HG03280 (cell line): ENCODE data around the gene EMILIN2.

Experiments used
- ATAC-seq: cut with Tn5 transposase; IDR thresholded peaks from one replicate; pipeline ENCODE4 v1.9.1; 2021; ENCODE audit warnings: mild to moderate bottlenecking, moderate library complexity; ENCODE audit not compliant: unreplicated experiment

EMILIN2 gene

GRCh38 chr18:2872095-2872494 is 25.3 kb downstream of the EMILIN2 start:
- ATAC-seq, result no peak

- ATAC-seq, result no peak
Observed at GRCh38 chr18:2874765-2875164, 28.0 kb downstream of the EMILIN2 start.

- no peak for ATAC-seq
Observed at GRCh38 chr18:2878656-2879330, 32.0 kb downstream of the EMILIN2 start.

- no peak for ATAC-seq
Observed at GRCh38 chr18:2879889-2880288, 33.1 kb downstream of the EMILIN2 start.

- no peak for ATAC-seq
Observed at GRCh38 chr18:2880473-2880872, 33.7 kb downstream of the EMILIN2 start.

GRCh38 chr18:2881088-2881839 is 34.5 kb downstream of the EMILIN2 start:
- ATAC-seq, result no peak

- no peak for ATAC-seq
Observed at GRCh38 chr18:2881840-2882195, 35.0 kb downstream of the EMILIN2 start.

- ATAC-seq, result no peak
Observed at GRCh38 chr18:2882201-2882600, 35.4 kb downstream of the EMILIN2 start.

GRCh38 chr18:2883076-2883735 is 36.4 kb downstream of the EMILIN2 start:
- no peak for ATAC-seq

GRCh38 chr18:2884706-2885285 is 38.0 kb downstream of the EMILIN2 start:
- no peak for ATAC-seq

GRCh38 chr18:2887470-2887869 is 40.7 kb downstream of the EMILIN2 start:
- ATAC-seq, result no peak

GRCh38 chr18:2889761-2890192 is 43.0 kb downstream of the EMILIN2 start:
- no peak for ATAC-seq

GRCh38 chr18:2890606-2891005 is 43.8 kb downstream of the EMILIN2 start:
- no peak for ATAC-seq

GRCh38 chr18:2891526-2892431 is 45.0 kb downstream of the EMILIN2 start:
- ATAC-seq, result no peak

- no peak for ATAC-seq
Observed at GRCh38 chr18:2893056-2893455, 46.2 kb downstream of the EMILIN2 start.

GRCh38 chr18:2893676-2894075 is 46.9 kb downstream of the EMILIN2 start:
- no peak for ATAC-seq

- no peak for ATAC-seq
Observed at GRCh38 chr18:2894131-2894840, 47.5 kb downstream of the EMILIN2 start.

- ATAC-seq, result no peak
Observed at GRCh38 chr18:2894841-2895370, 48.1 kb downstream of the EMILIN2 start.

- no peak for ATAC-seq
Observed at GRCh38 chr18:2895391-2895790, 48.6 kb downstream of the EMILIN2 start.

GRCh38 chr18:2896990-2897389 is 50.2 kb downstream of the EMILIN2 start:
- no peak for ATAC-seq
